Keratinocyte (primary cell): Measurements from ENCODE around the gene ITGB4. TPM values are rescaled to one million over a fixed set of nuclear protein-coding genes. Genes with fewer than 3 reads are reported as not detected.

Experiments
- DNase-seq: peaks from one replicate; pipeline ENCODE4 v3.0.0-alpha.2; 2011; ENCODE audit warnings: low read depth, missing footprints, low spot score
- FAIRE-seq: peaks from 2 replicates; lab custom pipeline; 2011; peaks lifted over from hg19 to GRCh38; lab: Jason Lieb, UNC
- H2AFZ ChIP-seq: 2 replicates; pipeline ENCODE4 v1.6.0; 2012; ENCODE audit warnings: low read length, control low read depth, inconsistent platforms; ENCODE audit not compliant: control insufficient read depth
- H3K27ac ChIP-seq: 2 replicates; pipeline ENCODE4 v1.5.1; 2011; ENCODE audit warnings: low read length; ENCODE audit not compliant: control insufficient read depth, insufficient read depth
- H3K27me3 ChIP-seq: 3 replicates; pipeline ENCODE4 v1.6.0; 2011; ENCODE audit warnings: low read length; ENCODE audit not compliant: control insufficient read depth, insufficient read depth; ENCODE audit errors: extremely low read depth
- H3K36me3 ChIP-seq, 2 experiments: 2 replicates in 1 of 2; 3 replicates in 1 of 2; pipeline ENCODE4 v1.5.1; 2011; ENCODE audit warnings: low read length in 2 of 2, mild to moderate bottlenecking in 1 of 2; ENCODE audit not compliant: control insufficient read depth in 2 of 2, insufficient read depth in 2 of 2; ENCODE audit errors: extremely low read depth in 1 of 2
- H3K4me1 ChIP-seq: 3 replicates; pipeline ENCODE4 v1.5.1; 2011; ENCODE audit warnings: low read length; ENCODE audit not compliant: control insufficient read depth, insufficient read depth; ENCODE audit errors: extremely low read depth
- H3K4me2 ChIP-seq: 3 replicates; pipeline ENCODE4 v1.6.0; 2011; ENCODE audit warnings: low read depth, low read length; ENCODE audit not compliant: control insufficient read depth, insufficient read depth; ENCODE audit errors: extremely low read depth
- H3K4me3 ChIP-seq, 3 experiments: fragments of 200-600 bp in 1 of 3; sonication (generic) in 1 of 3; 2 replicates in 2 of 3; 3 replicates in 1 of 3; pipeline ENCODE4 v1.5.1; 2011 to 2016; ENCODE audit warnings: low read length in 3 of 3, mild to moderate bottlenecking in 3 of 3, control low read depth in 2 of 3, inconsistent platforms in 1 of 3, low read depth in 1 of 3, mixed read lengths in 1 of 3, mixed run types in 1 of 3, moderate library complexity in 1 of 3; ENCODE audit not compliant: control insufficient read depth in 2 of 3, insufficient read depth in 2 of 3; ENCODE audit errors: extremely low read depth in 1 of 3
- H3K79me2 ChIP-seq: 2 replicates; pipeline ENCODE4 v1.6.0; 2012; ENCODE audit warnings: low read length; ENCODE audit not compliant: control insufficient read depth, insufficient read depth
- H3K9ac ChIP-seq: 3 replicates; pipeline ENCODE4 v1.6.0; 2011; ENCODE audit warnings: low read length; ENCODE audit not compliant: control insufficient read depth, insufficient read depth; ENCODE audit errors: extremely low read depth
- H3K9me1 ChIP-seq: 3 replicates; pipeline ENCODE4 v1.6.0; 2011; ENCODE audit warnings: low read length; ENCODE audit not compliant: control insufficient read depth, insufficient read depth; ENCODE audit errors: extremely low read depth
- H3K9me3 ChIP-seq: 2 replicates; pipeline ENCODE4 v1.5.1; 2012; ENCODE audit warnings: low read depth, low read length; ENCODE audit not compliant: control insufficient read depth
- H4K20me1 ChIP-seq: 3 replicates; pipeline ENCODE4 v1.6.0; 2011; ENCODE audit warnings: low read length; ENCODE audit not compliant: control insufficient read depth, insufficient read depth; ENCODE audit errors: extremely low read depth
- EZH2 ChIP-seq: IDR thresholded peaks from one replicate; pipeline ENCODE4 v1.6.1; 2012; ENCODE audit warnings: inconsistent platforms, mild to moderate bottlenecking, low read length, moderate library complexity
- dilution Hi-C: fragments of 300-500 bp; cut with MboI; formaldehyde crosslinking; loops from one replicate; pipeline ENCODE4 v1.7.0; 2020; ENCODE audit warnings: low sequenced_read_pairs; ENCODE audit not compliant: extremely low pct_ligation_motif_present
- polyA plus RNA-seq, 5 experiments: library from polyadenylated mRNA; depleted of rRNA in 3 of 5; stranded (reverse) in 3 of 5; stranded (forward) in 1 of 5; unstranded in 1 of 5; fragments of >200 nt; gene quantifications; 1 replicate in 1 of 5; 2 replicates in 3 of 5; 3 replicates in 1 of 5; pipeline versions ENCODE4 v1.2.1 to v1.2.3, GENCODE V29; 2011 to 2012; ENCODE audit warnings: missing spikeins in 2 of 5, low read depth in 1 of 5, low replicate concordance in 1 of 5
- TF ChIP-seq, protein P1 (sequence below), 3 experiments: IDR thresholded peaks in 1 of 3; conservative IDR thresholded peaks in 1 of 3; optimal IDR thresholded peaks in 1 of 3; 2 replicates in 2 of 3; 3 replicates in 1 of 3; pipeline versions ENCODE3 to v1.5.1; 2011; ENCODE audit warnings: low read length in 3 of 3, mild to moderate bottlenecking in 3 of 3, moderate library complexity in 2 of 3, control low read depth in 1 of 3, inconsistent platforms in 1 of 3; ENCODE audit not compliant: insufficient read depth in 2 of 3; ENCODE audit errors: extremely low read depth in 1 of 3

Gene ITGB4
- polyA plus RNA-seq, 1 donor (not counting 4 experiments of a cell fraction or from before 2014, with no cell fraction given) = 761 TPM

DNA sequence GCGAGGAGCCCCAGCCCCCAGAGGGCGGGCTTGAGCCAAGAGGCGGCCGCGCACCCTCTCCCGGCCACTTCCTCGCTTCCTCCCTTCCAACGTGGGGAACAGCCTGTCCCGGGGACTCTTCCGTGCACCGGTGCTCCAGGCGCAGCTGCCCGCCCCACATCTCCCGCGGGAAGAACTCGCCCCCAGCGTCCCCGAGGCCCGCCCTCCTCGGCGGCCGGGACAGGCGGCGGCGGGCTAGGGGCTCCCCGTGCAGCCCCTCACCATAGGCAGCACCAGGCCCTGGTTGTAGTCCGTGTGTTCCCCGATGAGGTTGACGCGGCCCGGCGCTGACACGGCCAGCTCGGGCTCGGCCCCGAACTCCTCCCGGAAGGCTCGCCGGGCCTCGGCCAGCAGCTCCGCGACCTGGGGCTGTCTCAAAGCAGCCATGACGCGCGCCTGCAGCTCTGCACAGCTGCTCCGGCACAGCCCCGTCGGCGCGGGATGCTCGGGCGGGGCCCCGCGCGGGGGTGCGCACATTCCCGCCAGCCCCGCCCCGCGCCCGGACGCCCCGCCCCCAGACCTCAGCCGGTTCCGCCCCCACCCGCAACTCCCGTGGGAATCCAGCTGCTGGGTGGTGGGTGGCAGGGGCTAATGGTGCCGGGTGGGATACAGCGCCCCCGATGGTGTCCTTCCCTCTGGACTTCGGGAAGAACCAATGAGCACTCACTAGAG lies 43.6 kb downstream of the ITGB4 start, which contains the start of gene GALK1:
GALK1 (minus strand) TSS at position 482 of the 711 bp plus-strand sequence; CDS start at position 426, 56 bp downstream.
- peak within 1 kb of the TSS; percentile 64 for H3K9ac ChIP-seq
- FAIRE-seq (no peak), DNase-seq (no peak)
- H3K79me2 ChIP-seq = no peaks in the 10 kb centered on the region
- H3K36me3 ChIP-seq = no peaks in the 10 kb centered on the region
- no peaks in the 10 kb centered on the region for H3K4me1 ChIP-seq
- dilution Hi-C loops = no loop called here
- TF ChIP-seq EZH2 = no peak
- TF ChIP-seq, protein P1, sequence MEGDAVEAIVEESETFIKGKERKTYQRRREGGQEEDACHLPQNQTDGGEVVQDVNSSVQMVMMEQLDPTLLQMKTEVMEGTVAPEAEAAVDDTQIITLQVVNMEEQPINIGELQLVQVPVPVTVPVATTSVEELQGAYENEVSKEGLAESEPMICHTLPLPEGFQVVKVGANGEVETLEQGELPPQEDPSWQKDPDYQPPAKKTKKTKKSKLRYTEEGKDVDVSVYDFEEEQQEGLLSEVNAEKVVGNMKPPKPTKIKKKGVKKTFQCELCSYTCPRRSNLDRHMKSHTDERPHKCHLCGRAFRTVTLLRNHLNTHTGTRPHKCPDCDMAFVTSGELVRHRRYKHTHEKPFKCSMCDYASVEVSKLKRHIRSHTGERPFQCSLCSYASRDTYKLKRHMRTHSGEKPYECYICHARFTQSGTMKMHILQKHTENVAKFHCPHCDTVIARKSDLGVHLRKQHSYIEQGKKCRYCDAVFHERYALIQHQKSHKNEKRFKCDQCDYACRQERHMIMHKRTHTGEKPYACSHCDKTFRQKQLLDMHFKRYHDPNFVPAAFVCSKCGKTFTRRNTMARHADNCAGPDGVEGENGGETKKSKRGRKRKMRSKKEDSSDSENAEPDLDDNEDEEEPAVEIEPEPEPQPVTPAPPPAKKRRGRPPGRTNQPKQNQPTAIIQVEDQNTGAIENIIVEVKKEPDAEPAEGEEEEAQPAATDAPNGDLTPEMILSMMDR (optimal IDR thresholded peaks at IDR 0.05 in 1 of 3, IDR thresholded peaks at IDR 0.05 in 1 of 3, conservative IDR thresholded peaks at IDR 0.05 in 1 of 3; ENCODE audit: extremely low read depth in 1 of 3, insufficient read depth in 2 of 3, low read length in 3 of 3) = peak in 2 of 3 experiments; percentile 72 to 78
- no peaks in the 10 kb centered on the region for H3K27me3 ChIP-seq
- H2AFZ ChIP-seq = peak within 1 kb of the TSS; percentile 51
- H3K27ac ChIP-seq = peak within 1 kb of the TSS; percentile 20
- H3K4me3 ChIP-seq = peak within 1 kb of the TSS; percentile 50 to 66 (median 51)
- H3K9me1 ChIP-seq = no peaks in the 10 kb centered on the region
- peaks cover 5% of the 10 kb centered on the region for H4K20me1 ChIP-seq
- peak within 1 kb of the TSS; percentile 91 for H3K4me2 ChIP-seq
- H3K9me3 ChIP-seq = no peaks in the 10 kb centered on the region

GRCh38 chr17:75765981-75766380 lies 44.7 kb downstream of the ITGB4 start:
- no peak overlapping the region for H3K9ac ChIP-seq
- H2AFZ ChIP-seq = no peak overlapping the region
- H3K9me1 ChIP-seq = no peaks in the 10 kb centered on the region
- no peak overlapping the region for H3K27ac ChIP-seq
- dilution Hi-C loops = no loop called here
- H3K27me3 ChIP-seq = no peaks in the 10 kb centered on the region
- TF ChIP-seq, protein P1 (optimal IDR thresholded peaks at IDR 0.05 in 1 of 3, IDR thresholded peaks at IDR 0.05 in 1 of 3, conservative IDR thresholded peaks at IDR 0.05 in 1 of 3; ENCODE audit: extremely low read depth in 1 of 3, insufficient read depth in 2 of 3, low read length in 3 of 3) = no peak
- no peak for TF ChIP-seq EZH2
- H3K36me3 ChIP-seq = no peaks in the 10 kb centered on the region
- no peaks in the 10 kb centered on the region for H4K20me1 ChIP-seq
- H3K79me2 ChIP-seq = no peaks in the 10 kb centered on the region
- H3K4me1 ChIP-seq = no peaks in the 10 kb centered on the region
- DNase-seq = no peak
- no peaks in the 10 kb centered on the region for H3K9me3 ChIP-seq
- no peak overlapping the region for H3K4me3 ChIP-seq
- H3K4me2 ChIP-seq = no peak overlapping the region
- no peak for FAIRE-seq
